H9 (cell line): ENCODE measurements around the gene KCNH2. TPM values are rescaled to one million over a fixed set of nuclear protein-coding genes. Genes with fewer than 3 reads are reported as not detected.

Source experiments
- DNase-seq: peaks from one replicate; pipeline ENCODE4 v3.0.0-alpha.2; 2017
- H2AFZ ChIP-seq: one replicate; pipeline ENCODE4 v1.6.1; 2013; ENCODE audit warnings: mild to moderate bottlenecking, low read length, control low read depth, moderate library complexity
- H2AK5ac ChIP-seq: 2 replicates; pipeline ENCODE4 v1.6.1; 2013; ENCODE audit warnings: low read length, control low read depth, mixed read lengths; ENCODE audit not compliant: insufficient read length
- H2BK120ac ChIP-seq: one replicate; pipeline ENCODE4 v1.6.1; 2013; ENCODE audit warnings: low read depth, mild to moderate bottlenecking, low read length, control low read depth, inconsistent platforms; ENCODE audit not compliant: poor library complexity, severe bottlenecking
- H2BK12ac ChIP-seq: 2 replicates; pipeline ENCODE4 v1.6.1; 2013; ENCODE audit warnings: low read length, control low read depth, mixed read lengths, low read depth; ENCODE audit not compliant: insufficient read length
- H2BK15ac ChIP-seq: 2 replicates; pipeline ENCODE4 v1.6.1; 2013; ENCODE audit warnings: low read depth, low read length, control low read depth
- H2BK20ac ChIP-seq: one replicate; pipeline ENCODE4 v1.6.1; 2013; ENCODE audit warnings: low read depth, mild to moderate bottlenecking, low read length, control low read depth, inconsistent platforms; ENCODE audit not compliant: poor library complexity, severe bottlenecking
- H2BK5ac ChIP-seq: 2 replicates; pipeline ENCODE4 v1.6.1; 2013; ENCODE audit warnings: low read length, control low read depth, mixed read lengths; ENCODE audit not compliant: insufficient read length
- H3K14ac ChIP-seq: 2 replicates; pipeline ENCODE4 v1.6.1; 2013; ENCODE audit warnings: low read length, control low read depth; ENCODE audit not compliant: insufficient read depth
- H3K18ac ChIP-seq: 2 replicates; pipeline ENCODE4 v1.6.1; 2013; ENCODE audit warnings: low read depth, mild to moderate bottlenecking, mixed read lengths, low read length, control low read depth; ENCODE audit not compliant: insufficient read length
- H3K23ac ChIP-seq: 2 replicates; pipeline ENCODE4 v1.6.1; 2013; ENCODE audit warnings: low read length, control low read depth, mixed read lengths, low read depth; ENCODE audit not compliant: insufficient read length
- H3K23me2 ChIP-seq: 2 replicates; pipeline ENCODE4 v1.6.1; 2013; ENCODE audit warnings: low read depth, mild to moderate bottlenecking, mixed read lengths, low read length, control low read depth; ENCODE audit not compliant: insufficient read length, poor library complexity, severe bottlenecking
- H3K27ac ChIP-seq: 2 replicates; pipeline ENCODE4 v1.5.1; 2013; ENCODE audit warnings: low read length, control low read depth, mixed read lengths, low read depth; ENCODE audit not compliant: insufficient read length
- H3K27me3 ChIP-seq: 2 replicates; pipeline ENCODE4 v1.6.1; 2013; ENCODE audit warnings: low read length, control low read depth, inconsistent platforms; ENCODE audit not compliant: insufficient read depth
- H3K4ac ChIP-seq: 2 replicates; pipeline ENCODE4 v1.6.1; 2013; ENCODE audit warnings: low read depth, mild to moderate bottlenecking, control low read depth, inconsistent platforms, low read length, moderate library complexity
- H3K4me1 ChIP-seq: 2 replicates; pipeline ENCODE4 v1.6.1; 2013; ENCODE audit warnings: low read length, control low read depth, inconsistent platforms; ENCODE audit not compliant: insufficient read depth
- H3K4me2 ChIP-seq: 2 replicates; pipeline ENCODE4 v1.6.1; 2013; ENCODE audit warnings: low read length, control low read depth, mixed read lengths; ENCODE audit not compliant: insufficient read length, insufficient read depth
- H3K56ac ChIP-seq: 2 replicates; pipeline ENCODE4 v1.6.1; 2013; ENCODE audit warnings: low read depth, mild to moderate bottlenecking, mixed read lengths, low read length, control low read depth; ENCODE audit not compliant: insufficient read length
- H3K79me1 ChIP-seq: 2 replicates; pipeline ENCODE4 v1.6.1; 2013; ENCODE audit warnings: low read depth, mild to moderate bottlenecking, moderate library complexity, low read length, control low read depth, inconsistent platforms; ENCODE audit not compliant: insufficient read depth, poor library complexity, severe bottlenecking
- H3K79me2 ChIP-seq: 2 replicates; pipeline ENCODE4 v1.6.1; 2013; ENCODE audit warnings: low read length, control low read depth, inconsistent platforms; ENCODE audit not compliant: insufficient read depth
- H3K9ac ChIP-seq: 2 replicates; pipeline ENCODE4 v1.6.1; 2013; ENCODE audit warnings: low read length, control low read depth, mixed read lengths; ENCODE audit not compliant: insufficient read length; ENCODE audit errors: extremely low read depth
- H3K9me3 ChIP-seq: one replicate; pipeline ENCODE4 v1.6.1; 2013; ENCODE audit warnings: low read depth, low read length, inconsistent platforms; ENCODE audit not compliant: control insufficient read depth
- H3T11ph ChIP-seq: one replicate; pipeline ENCODE4 v1.6.1; 2013; ENCODE audit warnings: mild to moderate bottlenecking, low read length, control low read depth, inconsistent platforms
- H4K20me1 ChIP-seq: one replicate; pipeline ENCODE4 v1.6.1; 2013; ENCODE audit not compliant: control insufficient read depth, insufficient read length, insufficient read depth
- H4K5ac ChIP-seq: 2 replicates; pipeline ENCODE4 v1.6.1; 2013; ENCODE audit warnings: low read depth, mild to moderate bottlenecking, mixed read lengths, low read length, control low read depth; ENCODE audit not compliant: insufficient read length
- H4K8ac ChIP-seq: replicated peaks from 2 replicates; pipeline ENCODE4 v1.6.1; 2013; ENCODE audit warnings: low read length, control low read depth, mixed read lengths, low read depth; ENCODE audit not compliant: insufficient read length
- H4K91ac ChIP-seq: 2 replicates; pipeline ENCODE4 v1.6.1; 2013; ENCODE audit warnings: low read depth, mild to moderate bottlenecking, moderate library complexity, mixed read lengths, low read length, control low read depth; ENCODE audit not compliant: insufficient read length
- H3K27ac Mint-ChIP-seq, 3 experiments: 2 replicates in 2 of 3; 3 replicates in 1 of 3; pipeline ENCODE4 v1.8.0; 2020 to 2021; ENCODE audit warnings: mixed read lengths in 3 of 3, mild to moderate bottlenecking in 1 of 3, moderate library complexity in 1 of 3
- H3K27me3 Mint-ChIP-seq: 2 replicates; pipeline ENCODE4 v1.8.0; 2021; ENCODE audit warnings: low read depth, mild to moderate bottlenecking, moderate library complexity, mixed read lengths
- H3K36me3 Mint-ChIP-seq, 3 experiments: 2 replicates in 2 of 3; 3 replicates in 1 of 3; pipeline ENCODE4 v1.8.0; 2020 to 2021; ENCODE audit warnings: low read depth in 3 of 3, mixed read lengths in 3 of 3; ENCODE audit not compliant: insufficient read depth in 1 of 3
- H3K4me1 Mint-ChIP-seq, 2 experiments: 2 replicates each; pipeline ENCODE4 v1.8.0; 2020; ENCODE audit warnings: mixed read lengths in 2 of 2
- H3K4me3 Mint-ChIP-seq, 2 experiments: 2 replicates in 1 of 2; 3 replicates in 1 of 2; pipeline ENCODE4 v1.8.0; 2020 to 2021; ENCODE audit warnings: mild to moderate bottlenecking in 2 of 2, mixed read lengths in 2 of 2, moderate library complexity in 1 of 2
- H3K9me3 Mint-ChIP-seq, 2 experiments: 2 replicates in 1 of 2; 3 replicates in 1 of 2; pipeline ENCODE4 v1.8.0; 2020; ENCODE audit warnings: mild to moderate bottlenecking in 2 of 2, mixed read lengths in 2 of 2, moderate library complexity in 1 of 2
- CTCF ChIP-seq: fragments of 200-600 bp; sonication (generic); conservative IDR thresholded peaks from 3 replicates; pipeline ENCODE4 v1.8.0; 2021; ENCODE audit warnings: antibody characterized with exemption, mild to moderate bottlenecking
- WGBS: extraction: QIAGEN DNeasy Blood & Tissue Kit; methylation state at CpG from one replicate; pipeline ENCODE4 v1.1.7; 2013; ENCODE audit warnings: missing lambda C conversion rate, low lambda C conversion rate, mixed read lengths; ENCODE audit not compliant: insufficient read length; ENCODE audit errors: extremely low coverage; 5-methylcytosine and 5-hydroxymethylcytosine counted together
- total RNA-seq: library from RNA; stranded (reverse); gene quantifications from 2 replicates; pipeline ENCODE4 v1.2.1, GENCODE V29; 2021

Gene KCNH2
- total RNA-seq, 1 experiment from 2014 or later: 4.5 TPM

- Histone ChIP-seq H3K23ac (no peak overlapping the region), H2AFZ (no peak overlapping the region), H4K8ac (no peak overlapping the region), H3K27ac (no peak overlapping the region), H3K4me2 (no peak overlapping the region), H2AK5ac (no peak overlapping the region), H3K4ac (no peak overlapping the region), H3K14ac (no peak overlapping the region), H3K79me2 (no peaks in the 10 kb centered on the region), H3K9ac (no peak overlapping the region), H2BK15ac (no peak overlapping the region), H3K79me1 (no peaks in the 10 kb centered on the region), H3K56ac (no peak overlapping the region), H3K27me3 (no peaks in the 10 kb centered on the region), H3K4me1 (no peaks in the 10 kb centered on the region), H4K5ac (no peak overlapping the region), H2BK12ac (no peak overlapping the region), H3K18ac (no peak overlapping the region), H4K20me1 (no peaks in the 10 kb centered on the region), H2BK120ac (no peak overlapping the region), H3K23me2 (no peaks in the 10 kb centered on the region), H3K9me3 (no peaks in the 10 kb centered on the region), H2BK5ac (no peak overlapping the region), H4K91ac (no peak overlapping the region), H2BK20ac (no peak overlapping the region), H3T11ph (no peak overlapping the region)
- H3K4me3 Mint-ChIP-seq: no peak overlapping the region
- WGBS: no CpG with 5 or more reads among the region's 10 CpGs
- no peaks in the 10 kb centered on the region for H3K9me3 Mint-ChIP-seq
- no peak for TF ChIP-seq CTCF
- no peaks in the 10 kb centered on the region for H3K36me3 Mint-ChIP-seq
- H3K27ac Mint-ChIP-seq: no peak overlapping the region
- peaks cover 9% of the 10 kb centered on the region for H3K27me3 Mint-ChIP-seq
- DNase-seq: no peak
- H3K4me1 Mint-ChIP-seq: no peaks in the 10 kb centered on the region
These were observed 53.7 kb downstream of the KCNH2 start for GRCh38 chr7:150924369-150924781.
